ENCODE results near the gene TERT.

The TERT gene

DNA sequence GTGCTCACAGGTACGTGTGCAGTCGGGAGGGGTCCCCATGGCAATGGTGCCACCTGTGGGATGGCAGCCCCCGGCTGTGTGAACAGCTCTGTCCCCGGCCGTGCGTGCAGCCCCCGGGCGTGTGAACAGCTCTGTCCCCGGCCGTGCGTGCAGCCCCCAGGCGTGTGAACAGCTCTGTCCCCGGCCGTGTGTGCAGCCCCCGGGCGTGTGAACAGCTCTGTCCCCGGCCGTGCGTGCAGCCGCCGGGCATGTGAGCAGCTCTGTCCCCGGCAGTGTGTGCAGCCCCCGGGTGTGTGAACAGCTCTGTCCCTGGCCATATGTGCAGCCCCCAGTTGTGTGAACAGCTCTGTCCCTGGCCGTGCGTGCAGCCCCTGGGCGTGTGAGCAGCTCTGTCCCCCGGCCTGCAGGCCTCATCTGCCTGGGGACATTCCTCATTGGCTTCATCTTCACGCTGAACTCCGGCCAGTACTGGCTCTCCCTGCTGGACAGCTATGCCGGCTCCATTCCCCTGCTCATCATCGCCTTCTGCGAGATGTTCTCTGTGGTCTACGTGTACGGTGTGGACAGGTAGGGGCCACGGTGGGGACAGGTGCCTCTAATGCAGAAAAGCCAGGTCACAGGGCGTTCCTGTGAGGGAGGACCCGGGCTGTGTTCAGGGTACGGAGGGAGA is 75.6 kb downstream of the TERT start:
- no peak for DNase-seq (ENCODE audit: low read depth)

DNA sequence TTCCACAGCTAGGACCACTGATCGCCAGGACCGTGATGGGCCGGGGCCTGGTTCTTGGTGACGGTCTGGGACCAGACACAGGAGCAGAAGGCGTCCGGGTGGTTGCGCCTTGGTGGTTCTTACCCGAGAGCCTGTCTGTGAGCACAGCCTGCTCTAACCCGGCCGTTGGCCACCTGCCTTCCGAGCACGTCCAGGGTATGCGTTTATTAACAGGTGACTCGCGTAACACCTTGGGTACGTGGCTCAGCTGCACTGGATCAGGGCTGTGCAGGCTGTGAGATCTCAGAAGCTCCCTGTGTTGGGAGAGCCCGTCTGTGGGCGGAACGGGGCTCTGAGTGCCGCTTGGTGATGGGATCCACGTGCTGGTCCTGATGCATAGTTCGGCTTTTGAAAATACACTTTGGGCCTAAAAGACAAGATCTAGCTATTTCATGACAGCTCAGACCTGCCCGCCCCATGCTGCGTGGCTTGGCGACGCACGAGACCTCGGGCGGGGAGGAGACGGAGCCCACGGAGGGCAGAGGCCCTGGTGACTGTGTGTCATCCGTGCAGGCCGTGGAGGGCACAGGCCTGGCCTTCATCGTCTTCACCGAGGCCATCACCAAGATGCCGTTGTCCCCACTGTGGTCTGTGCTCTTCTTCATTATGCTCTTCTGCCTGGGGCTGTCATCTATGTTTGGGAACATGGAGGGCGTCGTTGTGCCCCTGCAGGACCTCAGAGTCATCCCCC is 76.4 kb downstream of the TERT start:
- no peak for DNase-seq (ENCODE audit: low read depth)

DNA sequence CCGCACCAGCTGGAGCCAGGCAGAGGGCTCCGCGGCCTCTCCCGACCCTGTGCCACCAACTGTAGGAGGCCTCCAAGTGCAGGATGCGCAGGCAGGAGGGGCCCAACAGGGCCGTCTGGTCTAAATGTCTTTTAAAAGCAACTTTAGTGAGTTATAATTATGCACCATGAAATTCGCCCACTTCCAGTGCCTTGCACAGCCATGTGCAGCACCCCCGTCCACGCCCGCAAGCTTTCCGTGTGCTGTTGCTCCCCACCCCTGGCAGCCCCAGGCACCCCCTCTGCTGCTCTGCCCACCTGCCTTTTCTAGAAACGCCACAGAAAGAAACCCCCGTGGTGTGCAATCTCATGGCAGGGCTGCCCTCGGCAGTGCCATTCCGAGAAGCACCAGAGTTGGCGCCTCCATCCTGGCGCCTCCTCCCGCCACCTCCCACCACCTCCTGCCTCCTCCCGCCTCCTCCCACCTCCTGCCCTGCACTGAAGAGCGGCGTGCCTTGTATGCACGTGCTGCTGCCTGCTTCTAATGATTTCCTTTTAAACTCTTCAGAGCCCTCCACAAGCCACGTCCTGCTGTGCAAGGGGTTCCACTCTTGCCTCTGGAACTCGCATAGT is 77.2 kb downstream of the TERT start:
- no peak for DNase-seq (ENCODE audit: low read depth)

DNA sequence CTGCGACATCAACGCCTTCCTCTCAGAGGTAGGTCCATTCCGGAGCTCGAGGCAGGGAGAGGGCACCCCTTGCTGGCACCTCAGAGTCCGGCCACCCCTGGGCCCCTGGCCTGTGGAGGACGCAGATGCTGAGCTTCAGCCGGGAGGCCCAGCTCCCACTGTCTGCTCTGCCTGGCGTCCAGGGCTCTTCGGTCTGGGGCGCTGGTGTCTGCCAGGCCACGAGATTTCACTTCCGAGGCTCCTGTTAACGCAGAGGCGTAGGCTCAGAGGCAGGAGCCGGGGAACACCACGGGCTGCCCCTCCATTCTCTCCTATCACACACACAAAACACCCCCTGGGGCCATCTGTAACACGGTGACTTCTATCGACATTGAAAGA is 78.0 kb downstream of the TERT start:
- no peak for DNase-seq (ENCODE audit: low read depth)

DNA sequence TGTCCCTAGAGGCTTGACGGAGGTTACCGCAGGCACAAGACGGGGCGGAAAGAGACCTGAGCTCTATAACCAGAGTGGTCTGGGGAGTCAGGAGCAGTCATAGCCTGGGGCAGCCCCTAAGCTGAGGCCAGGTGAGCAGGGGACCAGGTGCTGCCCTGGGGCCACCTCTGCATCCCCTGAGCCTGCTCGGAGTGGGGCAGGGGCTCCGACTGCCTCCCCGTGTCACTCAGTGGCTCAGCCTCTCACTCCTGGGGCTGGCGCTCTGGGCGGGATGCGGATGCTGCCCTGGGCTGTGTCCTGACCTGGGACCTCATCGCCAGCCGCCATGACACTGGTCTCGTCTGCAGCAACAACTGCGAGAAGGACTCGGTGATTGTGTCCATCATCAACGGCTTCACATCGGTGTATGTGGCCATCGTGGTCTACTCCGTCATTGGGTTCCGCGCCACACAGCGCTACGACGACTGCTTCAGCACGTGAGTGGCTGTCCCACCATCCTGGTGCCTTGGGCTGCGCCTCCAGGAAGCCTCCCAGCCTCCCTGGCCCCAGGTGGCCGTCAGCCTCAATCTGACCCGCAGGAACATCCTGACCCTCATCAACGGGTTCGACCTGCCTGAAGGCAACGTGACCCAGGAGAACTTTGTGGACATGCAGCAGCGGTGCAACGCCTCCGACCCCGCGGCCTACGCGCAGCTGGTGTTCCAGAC is 78.5 kb downstream of the TERT start:
- no peak for DNase-seq (ENCODE audit: low read depth)

DNA sequence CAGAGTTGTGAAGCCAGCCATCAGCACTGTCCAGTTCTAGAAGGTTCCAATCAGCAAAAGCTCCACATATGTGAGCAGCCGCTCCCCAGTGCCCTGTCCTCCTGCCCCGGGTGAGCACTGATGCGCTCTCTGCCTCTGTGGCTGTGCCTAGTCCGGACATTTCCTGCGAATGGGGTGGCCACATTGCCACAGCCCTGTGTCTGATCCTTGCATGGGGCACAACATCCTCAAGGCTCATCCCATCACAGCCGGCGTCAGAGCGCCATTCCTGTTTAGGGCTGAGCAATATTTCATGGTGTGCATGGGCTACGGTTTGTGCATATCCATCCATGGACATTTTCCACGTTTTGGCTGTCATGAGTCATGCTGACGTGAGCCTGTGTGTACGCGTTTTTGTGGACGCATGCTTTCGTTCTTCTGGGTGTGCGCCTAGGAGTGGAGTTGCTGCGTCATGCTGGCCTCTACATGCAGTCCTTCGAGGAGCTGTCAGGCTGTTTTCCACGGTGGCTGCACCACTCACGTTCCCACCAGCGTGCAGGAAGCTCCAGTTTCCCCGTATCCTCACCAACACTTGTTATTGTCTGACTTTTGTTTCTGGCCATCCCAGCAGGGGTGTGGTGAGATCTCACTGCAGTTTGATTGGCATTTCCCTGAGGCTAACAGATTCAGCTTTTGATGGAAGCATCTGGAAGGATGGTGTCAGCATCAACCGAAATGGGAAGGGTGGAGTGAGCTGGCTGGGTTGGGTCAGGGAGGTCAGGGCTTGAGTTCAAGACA is 79.4 kb downstream of the TERT start:
- DNase-seq (ENCODE audit: low read depth), result no peak

DNA sequence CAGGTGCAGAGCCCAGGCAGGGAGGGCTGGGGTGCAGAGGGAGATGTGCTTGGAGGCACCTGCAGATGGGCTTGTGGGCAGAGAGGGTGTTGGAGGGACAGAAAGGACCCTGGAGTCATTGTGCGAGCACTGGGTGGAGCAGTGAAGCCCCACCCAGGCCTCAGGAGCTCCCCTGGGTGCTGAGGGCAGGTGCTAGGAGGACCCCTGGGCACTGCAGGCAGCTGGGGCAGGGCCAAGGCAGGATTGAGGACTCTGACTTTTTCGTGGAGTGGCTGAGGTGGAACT is 80.0 kb downstream of the TERT start:
- DNase-seq (ENCODE audit: low read depth), result no peak

DNA sequence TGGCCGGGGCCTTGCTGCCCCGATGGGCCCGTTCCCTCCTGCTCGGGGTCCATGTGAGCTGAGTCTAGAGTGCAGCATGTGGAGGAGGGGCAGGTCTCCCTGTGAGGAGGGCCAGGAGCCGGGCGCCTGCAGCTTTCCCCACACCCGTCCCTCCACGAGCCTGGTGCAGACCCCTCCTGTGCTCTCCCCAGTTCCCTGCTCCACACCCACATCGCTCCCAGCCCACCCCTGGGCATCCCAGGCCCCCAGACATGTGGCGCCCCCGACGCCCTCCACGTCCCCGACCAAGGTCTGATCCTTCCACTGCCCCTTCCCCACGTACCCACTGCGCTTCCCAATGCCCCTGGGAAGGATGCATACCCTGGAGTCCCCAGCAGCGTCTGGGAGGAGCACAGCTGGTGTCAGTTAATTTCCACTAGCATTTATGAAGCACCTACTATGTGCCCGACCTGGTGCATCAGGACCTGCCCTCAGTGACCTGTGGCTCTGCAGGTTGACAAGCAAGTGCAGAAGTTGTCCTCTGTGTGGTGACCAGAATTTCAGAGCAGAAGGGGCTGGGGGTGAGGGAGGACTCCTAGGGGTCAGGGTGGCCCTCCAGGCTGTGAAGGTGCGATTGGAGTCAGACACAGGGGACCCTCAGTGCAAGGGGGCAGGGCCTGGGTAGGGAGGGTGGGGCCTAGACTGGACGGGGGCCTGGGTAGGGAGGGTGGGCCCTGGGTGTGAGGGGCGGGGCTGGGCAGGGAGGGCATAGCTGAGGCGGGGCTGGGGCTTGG is 80.5 kb downstream of the TERT start:
- no peak for DNase-seq (ENCODE audit: low read depth)

DNA sequence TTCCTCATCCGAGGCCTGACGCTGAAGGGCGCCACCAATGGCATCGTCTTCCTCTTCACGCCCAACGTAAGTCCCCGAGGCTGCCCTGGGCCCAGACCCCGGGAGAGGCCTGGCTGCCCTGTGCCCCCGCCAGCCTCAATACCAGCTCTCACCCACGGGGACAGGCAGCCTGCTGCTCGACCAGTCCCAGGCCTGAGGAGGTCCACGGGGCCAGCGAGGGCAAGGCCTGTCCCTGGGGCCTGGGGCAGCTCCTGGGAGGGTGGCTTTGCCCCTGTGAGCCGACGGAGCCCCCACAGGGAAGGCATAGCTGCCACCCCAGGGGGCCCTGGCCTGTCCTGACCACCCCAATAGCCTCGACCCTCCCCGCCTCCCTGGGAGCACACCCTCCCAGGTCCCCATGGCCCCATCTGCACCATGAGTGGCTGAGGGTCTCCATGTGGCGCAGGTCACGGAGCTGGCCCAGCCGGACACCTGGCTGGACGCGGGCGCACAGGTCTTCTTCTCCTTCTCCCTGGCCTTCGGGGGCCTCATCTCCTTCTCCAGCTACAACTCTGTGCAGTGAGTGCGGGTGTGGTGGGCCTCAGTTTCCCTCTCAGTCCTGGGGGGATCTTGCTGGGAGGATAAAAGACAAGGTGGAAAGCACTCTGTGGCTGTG is 81.2 kb downstream of the TERT start:
- no peak for DNase-seq (ENCODE audit: low read depth)

DNA sequence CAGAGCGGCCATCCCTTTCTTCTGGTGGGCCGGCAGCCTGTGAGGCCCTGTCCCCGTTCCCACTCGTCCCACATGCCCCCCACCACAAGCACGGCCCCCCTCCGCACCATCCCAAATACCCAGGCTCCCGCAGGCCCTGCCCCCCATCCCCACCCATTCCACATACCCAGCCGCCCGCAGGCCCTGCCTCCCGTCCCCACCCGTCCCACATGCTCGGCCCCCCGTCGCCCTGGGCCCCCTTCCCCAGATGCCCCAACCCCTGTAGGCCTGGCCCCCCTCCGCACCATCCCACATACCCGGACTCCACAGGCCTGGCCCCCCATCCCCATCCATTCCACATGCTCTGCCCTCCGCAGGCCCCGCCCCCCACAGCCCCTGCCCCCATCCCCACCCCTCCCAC is 82.0 kb downstream of the TERT start:
- DNase-seq (ENCODE audit: low read depth), result no peak

DNA sequence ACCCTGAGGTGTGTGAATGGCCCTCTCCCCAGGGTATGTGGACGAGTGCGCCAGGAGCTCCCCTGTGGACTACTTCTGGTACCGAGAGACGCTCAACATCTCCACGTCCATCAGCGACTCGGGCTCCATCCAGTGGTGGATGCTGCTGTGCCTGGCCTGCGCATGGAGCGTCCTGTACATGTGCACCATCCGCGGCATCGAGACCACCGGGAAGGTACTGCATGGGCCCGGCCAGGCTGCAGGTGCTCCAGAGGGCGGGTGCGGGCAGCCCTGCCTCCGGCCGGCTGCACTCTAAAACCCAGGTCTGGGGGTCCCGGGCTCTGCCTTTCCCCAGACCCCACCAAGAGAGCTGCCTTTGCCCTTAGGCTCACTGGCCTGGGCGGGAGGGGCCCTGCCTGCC is 82.6 kb downstream of the TERT start:
- DNase-seq (ENCODE audit: low read depth), result no peak

DNA sequence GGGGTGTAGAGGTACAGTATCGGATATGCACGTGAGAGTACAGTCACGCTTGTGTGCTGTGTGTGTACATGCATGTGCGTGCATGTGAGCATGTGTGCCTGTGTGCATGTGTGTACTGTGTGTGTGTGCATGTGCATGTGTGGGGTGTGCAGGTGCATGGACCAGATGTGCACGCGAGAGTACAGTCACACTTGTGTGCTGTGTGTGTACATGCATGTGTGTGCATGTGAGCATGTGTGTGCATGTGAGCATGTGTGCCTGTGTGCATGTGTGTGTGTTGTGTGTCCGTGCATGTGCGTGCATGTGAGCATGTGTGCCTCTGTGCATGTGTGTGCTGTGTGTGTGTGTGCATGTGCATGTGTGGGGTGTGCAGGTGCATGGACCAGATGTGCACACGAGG is 83.2 kb downstream of the TERT start:
- no peak for DNase-seq (ENCODE audit: low read depth)

DNA sequence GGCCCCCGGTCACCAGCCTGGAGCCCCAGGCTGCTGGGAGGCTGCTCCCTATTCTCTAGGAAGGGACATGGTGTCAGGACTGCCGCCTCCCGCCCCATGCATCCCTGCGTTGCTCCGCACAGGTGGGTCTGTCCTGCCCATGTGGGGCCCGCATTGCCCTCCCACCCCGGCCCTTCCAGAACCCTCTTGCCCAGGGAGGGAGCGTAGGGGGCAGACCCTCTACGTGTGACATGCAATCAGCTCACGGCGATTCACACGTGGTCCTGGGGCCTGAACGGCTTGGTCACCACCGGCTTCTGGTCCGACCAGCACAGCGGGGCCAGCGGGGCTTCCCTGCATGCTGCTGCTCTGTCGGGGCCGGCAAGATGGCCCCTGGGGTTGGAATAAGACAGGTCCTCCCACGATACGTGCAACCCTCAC is 84.0 kb downstream of the TERT start:
- DNase-seq (ENCODE audit: low read depth), result no peak

DNA sequence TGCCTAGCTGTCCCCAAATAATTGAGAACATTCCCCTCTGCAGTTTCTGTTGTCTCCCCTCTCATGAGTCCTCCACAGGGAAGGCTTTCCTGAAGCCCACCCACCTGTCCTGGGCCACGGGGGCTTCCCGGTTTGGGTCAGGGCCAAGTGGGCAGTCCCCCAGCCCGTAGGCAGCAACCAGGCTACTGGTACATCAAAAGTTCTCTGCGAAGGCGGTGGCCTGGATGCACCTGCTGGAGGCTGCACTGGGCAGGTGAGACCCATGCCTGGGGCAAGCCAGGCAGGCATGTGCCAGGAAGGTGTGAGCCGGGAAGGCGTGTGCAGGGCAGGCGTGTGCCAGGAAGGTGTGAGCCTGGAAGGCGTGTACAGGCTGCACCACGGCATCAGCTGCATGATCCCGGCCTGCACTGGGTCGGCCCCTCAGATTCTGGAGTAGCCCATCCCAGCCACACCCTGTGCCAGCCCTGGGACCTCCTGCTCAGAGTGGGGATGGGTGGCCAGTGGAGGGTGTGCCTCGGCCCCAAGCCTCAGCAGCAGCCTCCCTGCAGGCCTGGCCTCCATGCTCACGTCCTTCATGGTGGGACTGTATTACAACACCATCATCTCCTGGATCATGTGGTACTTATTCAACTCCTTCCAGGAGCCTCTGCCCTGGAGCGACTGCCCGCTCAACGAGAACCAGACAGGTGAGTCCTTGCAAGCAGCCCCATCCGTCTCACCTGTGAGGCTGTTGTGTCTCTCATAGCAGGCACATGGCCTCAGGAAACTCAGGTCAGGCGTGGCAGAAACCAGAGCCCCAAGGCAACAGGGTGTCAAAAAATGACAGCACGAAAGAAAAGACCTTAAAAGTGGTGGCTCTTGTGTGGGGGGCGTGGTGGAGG is 84.7 kb downstream of the TERT start:
- no peak for DNase-seq (ENCODE audit: low read depth)

DNA sequence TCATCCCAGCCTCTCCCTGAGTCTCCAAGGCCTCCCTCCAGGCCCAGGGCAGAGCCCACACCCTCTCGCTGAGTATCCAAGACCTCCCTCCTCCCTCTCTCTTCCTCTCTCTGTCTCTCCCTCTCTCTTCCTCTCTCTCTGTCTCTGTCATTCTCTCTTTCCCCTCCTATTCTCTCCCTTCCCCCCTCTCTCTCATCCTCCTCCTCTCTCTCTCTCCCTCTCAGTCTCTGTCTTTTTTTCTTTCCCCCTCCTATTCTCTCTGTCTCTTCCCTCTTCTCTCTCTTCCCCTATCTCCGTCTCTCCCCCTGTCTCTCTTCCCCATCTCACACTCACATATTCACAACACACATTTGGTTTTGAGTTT is 85.4 kb downstream of the TERT start:
- no peak for DNase-seq (ENCODE audit: low read depth)

DNA sequence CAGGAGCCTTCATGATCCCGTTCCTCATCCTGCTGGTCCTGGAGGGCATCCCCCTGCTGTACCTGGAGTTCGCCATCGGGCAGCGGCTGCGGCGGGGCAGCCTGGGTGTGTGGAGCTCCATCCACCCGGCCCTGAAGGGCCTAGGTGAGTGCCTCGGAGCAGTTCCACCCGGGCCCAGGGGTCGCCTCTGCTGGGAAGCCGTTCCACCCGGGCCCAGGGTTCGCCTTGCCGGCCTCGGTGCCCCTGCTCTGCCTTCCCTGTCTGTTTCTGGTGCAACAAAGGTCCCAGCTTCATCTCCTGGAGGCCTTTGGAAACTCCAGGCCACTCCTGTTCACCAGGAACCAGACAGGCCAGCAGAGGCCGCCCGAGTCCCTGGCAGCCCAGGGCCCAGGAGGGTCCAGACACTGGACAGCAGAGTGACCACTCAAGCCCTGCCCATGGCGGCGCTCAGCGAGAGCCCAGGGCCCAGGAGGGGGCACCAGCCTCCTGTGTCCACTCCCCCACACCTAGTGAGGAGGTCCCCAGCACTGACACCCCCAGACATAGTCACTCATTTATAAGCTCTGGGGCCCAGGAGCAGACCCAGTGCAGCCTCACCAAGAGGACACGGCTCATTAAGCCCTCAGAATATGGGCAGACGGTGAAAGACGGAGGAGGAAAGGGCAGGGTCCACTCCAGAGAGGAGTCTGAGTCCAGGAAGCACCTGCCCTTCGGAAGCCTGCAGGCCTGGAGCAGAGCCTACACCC is 86.0 kb downstream of the TERT start:
- no peak for DNase-seq (ENCODE audit: low read depth)

DNA sequence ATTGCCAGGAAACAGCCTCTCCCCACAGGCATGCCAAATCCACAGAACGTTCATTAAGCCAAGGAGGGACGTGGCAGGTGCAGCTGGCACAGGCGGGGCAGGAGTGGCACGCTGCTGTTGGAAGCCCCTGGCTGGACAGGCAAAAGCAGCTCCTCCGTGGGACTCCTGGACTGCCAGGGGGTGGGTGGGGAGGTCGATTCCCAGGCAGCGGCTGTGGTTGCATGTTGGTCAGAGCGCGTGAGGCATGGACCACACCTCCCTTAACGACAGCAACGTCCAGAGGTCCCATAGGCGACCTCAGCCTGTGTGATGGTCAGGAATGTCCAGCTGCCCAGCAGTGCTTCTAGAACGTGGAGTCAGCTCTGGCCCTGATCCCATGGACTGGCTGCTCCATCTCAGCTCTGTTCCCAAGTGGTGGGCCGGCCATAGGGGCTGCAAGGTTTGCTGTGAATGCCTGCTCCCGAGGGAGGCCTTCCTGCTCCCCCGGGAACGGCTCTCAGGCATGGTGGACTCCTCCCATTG is 86.6 kb downstream of the TERT start:
- no peak for DNase-seq (ENCODE audit: low read depth)

DNA sequence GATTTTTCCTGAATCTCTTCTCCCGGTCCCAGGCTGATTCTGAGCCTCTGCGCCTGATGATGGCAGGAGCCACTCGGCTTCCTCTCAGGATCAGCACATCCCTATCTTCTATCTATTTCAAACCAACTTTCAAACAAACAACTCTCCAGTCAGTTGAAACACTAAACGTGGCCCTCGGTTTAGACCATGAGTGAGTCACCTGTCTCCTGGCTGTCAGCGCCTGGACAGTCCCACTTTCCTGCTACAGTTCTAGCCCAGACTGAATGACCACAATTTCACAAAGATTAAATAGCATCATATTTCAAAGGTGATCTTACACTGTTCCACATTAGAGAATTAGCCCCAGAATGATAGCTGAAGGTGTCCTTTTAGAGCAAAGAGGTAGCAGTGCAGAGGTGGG is 87.3 kb downstream of the TERT start:
- no peak for DNase-seq (ENCODE audit: low read depth)
